Measurements from ENCODE around the gene FBXO10. TPM values are rescaled to one million over a fixed set of nuclear protein-coding genes. Genes with fewer than 3 reads are reported as not detected.

The FBXO10 gene
- total and polyA plus RNA-seq, 10 of the 15 experiments (the other 5 are each of a cell fraction or from before 2014, with no cell fraction given): 1.6 to 17.2 (median 9.6) TPM

- Histone ChIP-seq H4K20me1 (ENCODE audit: control insufficient read depth, insufficient read depth) (no peaks in the 10 kb centered on the region), H3K27ac (ENCODE audit: control insufficient read depth, insufficient read depth) (peak overlapping the region; percentile 92), H2AFZ (ENCODE audit: control insufficient read depth, low read depth, low read length) (peak overlapping the region; percentile 82), H3K4me1 (ENCODE audit: control insufficient read depth, insufficient read depth, low read length) (no peaks in the 10 kb centered on the region), H3K36me3 (ENCODE audit: control insufficient read depth in 2 of 2, insufficient read depth in 2 of 2, low read length in 1 of 2) (no peaks in the 10 kb centered on the region), H3K79me2 (ENCODE audit: control insufficient read depth, insufficient read depth, low read length) (peaks cover 51% of the 10 kb centered on the region), H3K4me3 (peak overlapping the region; percentile 84), H3K27me3 (replicated peaks in 1 of 2; ENCODE audit: control insufficient read depth in 2 of 2, insufficient read depth in 2 of 2, low read length in 1 of 2) (no peaks in the 10 kb centered on the region), H3K9ac (ENCODE audit: control insufficient read depth, insufficient read depth, low read length) (peak overlapping the region; percentile 95), H3K9me3 (replicated peaks; ENCODE audit: control insufficient read depth, insufficient read depth, low read length) (no peaks in the 10 kb centered on the region), H3K4me2 (ENCODE audit: control insufficient read depth, insufficient read depth) (peak overlapping the region; percentile 85)
- BruUV-seq (replicated peaks): no TSS peak
- FAIRE-seq (no peak), DNase-seq (ENCODE audit: low read depth, low spot score) (peak; percentile 30), ATAC-seq (peak; percentile 62)
- WGBS (ENCODE audit: insufficient coverage, insufficient replicate concordance, low lambda C conversion rate, missing lambda C conversion rate): 3% methylated on average over 43 of the region's 47 CpGs
- in situ Hi-C loops (cut with MboI) (no loop called here), intact Hi-C loops (cut with micrococcal nuclease; ENCODE audit: unreplicated experiment) (loop anchor here (1.0 to 10.0 kb wide), 4 partner anchors 54 to 600 kb away; partner anchors contain the start of genes PAX5, SHB and TOMM5)
- RAD21 ChIA-PET (ENCODE audit: unreplicated experiment): interaction anchor here (0.6 to 3.1 kb wide), 13 partner anchors 12 to 612 kb away, joined by 3 to 12 read pairs (median 5); partner anchors contain the start of gene POLR1E
- CTCF ChIA-PET: interaction anchor here (1.2 to 1.9 kb wide), 5 partner anchors 16 to 592 kb away, joined by 3 to 7 read pairs (median 5); no protein-coding TSS in a partner anchor
- SMC1A ChIA-PET (ENCODE audit: uncharacterized antibody, unreplicated experiment): interaction anchor here (0.6 to 3.9 kb wide), 6 partner anchors 12 to 91 kb away, joined by 3 to 33 read pairs (median 4); no protein-coding TSS in a partner anchor
- POLR2A ChIA-PET: interaction anchor here (0.6 to 4.9 kb wide), 11 partner anchors 11 to 437 kb away, joined by 3 to 28 read pairs (median 4); partner anchors contain the start of genes GRHPR, POLR1E and TOMM5
- no peak for TF ChIP-seq SUZ12 (IDR thresholded peaks at IDR 0.05; ENCODE audit: unreplicated experiment)
- no peak for TF ChIP-seq BCLAF1 (IDR thresholded peaks at IDR 0.05)
- no peak for TF ChIP-seq SMAD5 (IDR thresholded peaks at IDR 0.05; ENCODE audit: low read depth)
- no peak for TF ChIP-seq YBX1 (IDR thresholded peaks at IDR 0.05)
- no peak for TF ChIP-seq CBFB (IDR thresholded peaks at IDR 0.05; ENCODE audit: low read depth)
- no peak for TF ChIP-seq ZNF687 (IDR thresholded peaks at IDR 0.05)
- TF ChIP-seq CBX3 (IDR thresholded peaks at IDR 0.05; ENCODE audit: borderline replicate concordance, low read depth): no peak
- TF ChIP-seq BHLHE40 (IDR thresholded peaks at IDR 0.05; ENCODE audit: borderline replicate concordance in 1 of 2, low read depth in 2 of 2, low read length in 1 of 2): peak; percentile 68 to 89; a peak in 3 of 4 replicates
- no peak for TF ChIP-seq FOXK2 (IDR thresholded peaks at IDR 0.05)
- no peak for TF ChIP-seq ZNF274 (IDR thresholded peaks at IDR 0.05; ENCODE audit: insufficient read depth, insufficient read length)
- TF ChIP-seq, protein P1, sequence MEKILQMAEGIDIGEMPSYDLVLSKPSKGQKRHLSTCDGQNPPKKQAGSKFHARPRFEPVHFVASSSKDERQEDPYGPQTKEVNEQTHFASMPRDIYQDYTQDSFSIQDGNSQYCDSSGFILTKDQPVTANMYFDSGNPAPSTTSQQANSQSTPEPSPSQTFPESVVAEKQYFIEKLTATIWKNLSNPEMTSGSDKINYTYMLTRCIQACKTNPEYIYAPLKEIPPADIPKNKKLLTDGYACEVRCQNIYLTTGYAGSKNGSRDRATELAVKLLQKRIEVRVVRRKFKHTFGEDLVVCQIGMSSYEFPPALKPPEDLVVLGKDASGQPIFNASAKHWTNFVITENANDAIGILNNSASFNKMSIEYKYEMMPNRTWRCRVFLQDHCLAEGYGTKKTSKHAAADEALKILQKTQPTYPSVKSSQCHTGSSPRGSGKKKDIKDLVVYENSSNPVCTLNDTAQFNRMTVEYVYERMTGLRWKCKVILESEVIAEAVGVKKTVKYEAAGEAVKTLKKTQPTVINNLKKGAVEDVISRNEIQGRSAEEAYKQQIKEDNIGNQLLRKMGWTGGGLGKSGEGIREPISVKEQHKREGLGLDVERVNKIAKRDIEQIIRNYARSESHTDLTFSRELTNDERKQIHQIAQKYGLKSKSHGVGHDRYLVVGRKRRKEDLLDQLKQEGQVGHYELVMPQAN (conservative IDR thresholded peaks at IDR 0.05): peak; percentile 77
- no peak for TF ChIP-seq HCFC1 (IDR thresholded peaks at IDR 0.05; ENCODE audit: low read length)
- TF ChIP-seq CHD1 (IDR thresholded peaks at IDR 0.05; ENCODE audit: low read depth, low read length): no peak
Measured at GRCh38 chr9:37464426-37465248, 111.5 kb downstream of the FBXO10 start.
